NOMO-1 (cell line): ENCODE results near the gene MYO1D.

ENCODE experiments used
- DNase-seq, 2 experiments: peaks; one replicate each; lab custom pipeline; 2025; ENCODE audit not compliant: unreplicated experiment in 2 of 2; lab: John Stamatoyannopoulos, UW

The MYO1D gene

GRCh38 chr17:32784113-32784512 lies 92.8 kb downstream of the MYO1D start:
- no peak for DNase-seq

- DNase-seq: peak; percentile 15 to 78
These were observed 93.3 kb downstream of the MYO1D start for GRCh38 chr17:32783602-32784001.

DNA sequence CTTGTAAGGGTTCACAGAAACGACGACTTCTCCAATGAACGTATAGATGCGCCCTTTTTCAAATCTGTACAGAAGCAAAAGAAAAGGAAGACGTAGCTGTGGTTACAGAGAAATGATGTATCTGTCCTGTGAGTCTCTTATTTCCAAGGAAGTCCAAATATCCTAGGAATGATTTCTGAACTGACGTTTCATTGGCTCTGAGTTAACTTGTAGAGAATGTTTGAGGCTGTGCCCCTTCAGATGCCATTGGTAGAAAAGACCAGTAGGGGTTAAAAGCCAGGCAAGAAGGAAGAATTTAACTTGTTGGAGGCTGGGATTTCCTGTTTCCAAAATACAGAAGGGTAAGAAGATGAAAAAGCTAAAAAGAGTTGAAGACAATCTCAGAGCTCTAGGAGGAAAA lies 96.2 kb downstream of the MYO1D start:
- DNase-seq: no peak

DNA sequence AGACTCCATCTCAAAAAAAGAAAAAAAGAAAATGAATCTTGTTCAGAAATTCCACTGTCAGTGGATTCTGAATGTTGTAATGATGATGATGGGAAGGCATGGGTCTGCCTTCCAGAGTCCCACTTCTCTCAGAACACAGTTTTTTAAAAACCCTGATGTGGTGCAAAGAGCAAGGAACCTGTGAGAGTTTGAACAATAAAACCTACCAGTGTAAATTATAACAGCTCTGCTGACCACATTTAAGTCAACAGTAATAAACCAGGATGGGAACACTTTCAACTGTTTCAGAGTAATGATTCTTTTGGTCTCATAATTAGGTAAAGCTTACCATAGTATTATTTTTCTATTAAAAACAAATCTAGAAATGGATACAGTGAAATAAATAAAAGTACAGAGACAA lies 99.0 kb downstream of the MYO1D start:
- DNase-seq: no peak

DNA sequence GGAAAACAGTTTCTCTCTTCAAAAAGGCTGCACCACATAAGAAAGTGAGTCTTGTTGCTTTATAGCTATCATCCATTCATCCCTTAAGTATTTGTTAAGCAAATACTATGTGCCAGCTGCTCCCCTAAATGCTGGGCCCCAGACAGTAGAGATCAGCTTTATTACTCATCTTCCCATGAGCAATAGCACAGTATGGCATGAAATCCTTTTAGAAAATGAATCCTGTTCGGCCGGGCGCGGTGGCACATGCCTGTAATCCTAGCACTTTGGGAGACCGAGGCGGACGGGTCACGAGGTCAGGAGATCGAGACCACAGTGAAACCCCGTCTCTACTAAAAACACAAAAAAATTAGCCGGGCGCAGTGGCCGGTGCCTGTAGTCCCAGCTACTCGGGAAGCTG lies 99.5 kb downstream of the MYO1D start:
- no peak for DNase-seq

GRCh38 chr17:32774695-32775084 lies 102.2 kb downstream of the MYO1D start:
- DNase-seq: no peak

DNA sequence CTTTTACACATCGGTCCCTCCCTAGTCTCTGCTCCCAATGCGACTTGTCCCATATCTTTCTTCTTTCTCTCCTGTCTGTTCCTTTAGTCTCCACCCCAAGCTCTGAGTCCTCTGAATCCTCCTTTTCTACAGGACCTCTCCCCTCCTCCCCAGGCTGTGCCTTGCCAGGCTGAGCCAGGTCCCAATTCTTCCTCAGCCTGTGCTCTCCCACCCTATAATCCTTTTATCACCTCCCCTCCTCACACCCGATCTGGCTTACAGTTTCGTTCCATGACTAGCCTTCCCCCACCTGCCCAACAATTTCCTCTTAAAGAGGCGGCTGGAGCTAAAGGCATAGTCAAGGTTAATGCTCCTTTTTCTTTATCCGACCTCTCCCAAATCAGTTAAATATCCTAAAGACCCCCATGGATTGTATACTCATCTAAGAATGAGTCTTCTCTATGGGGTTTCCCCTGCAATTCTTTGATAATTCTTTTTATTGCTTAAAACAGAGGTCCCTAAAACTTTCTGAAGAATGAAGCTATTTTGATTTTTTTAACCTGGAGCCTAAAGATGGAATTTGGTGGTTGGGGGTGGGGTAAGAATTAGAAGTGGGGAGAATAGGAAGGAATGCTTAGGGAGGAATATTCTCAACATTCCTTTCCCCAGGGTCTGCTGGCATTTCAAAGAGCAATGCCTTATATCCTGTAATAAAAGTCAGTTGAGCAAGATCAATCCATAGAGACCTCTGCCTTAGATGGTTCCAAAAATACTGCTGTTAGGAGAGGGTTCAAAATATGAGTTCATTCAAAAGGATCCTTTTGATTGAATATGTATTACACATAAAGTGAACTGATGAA lies 102.8 kb downstream of the MYO1D start:
- no peak for DNase-seq

DNA sequence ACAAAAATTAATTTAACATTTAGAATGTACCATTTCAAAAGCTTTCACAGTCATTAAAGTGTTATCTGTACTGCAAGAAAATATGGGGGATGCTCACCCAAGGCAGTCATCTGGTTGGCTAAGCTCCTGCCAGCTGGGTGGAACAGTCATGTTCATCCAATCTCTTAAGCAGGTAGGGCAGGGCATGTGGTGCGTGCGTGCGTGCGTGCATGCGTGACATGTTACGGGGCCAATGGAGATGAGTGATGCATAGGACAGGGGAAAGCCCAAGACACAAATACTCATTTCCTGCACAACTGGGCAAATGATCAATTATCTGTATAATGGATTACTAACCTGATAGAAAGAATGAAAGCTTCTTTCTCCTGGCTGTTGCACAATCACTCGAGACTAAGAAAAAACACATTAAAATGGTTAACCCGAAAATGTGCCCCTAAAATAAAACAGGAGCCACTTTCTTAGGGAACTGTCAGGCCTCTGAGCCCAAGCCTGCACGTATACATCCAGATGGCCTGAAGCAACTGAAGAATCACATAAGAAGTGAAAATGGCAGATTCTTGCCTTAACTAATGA lies 104.4 kb downstream of the MYO1D start:
- no peak for DNase-seq

DNA sequence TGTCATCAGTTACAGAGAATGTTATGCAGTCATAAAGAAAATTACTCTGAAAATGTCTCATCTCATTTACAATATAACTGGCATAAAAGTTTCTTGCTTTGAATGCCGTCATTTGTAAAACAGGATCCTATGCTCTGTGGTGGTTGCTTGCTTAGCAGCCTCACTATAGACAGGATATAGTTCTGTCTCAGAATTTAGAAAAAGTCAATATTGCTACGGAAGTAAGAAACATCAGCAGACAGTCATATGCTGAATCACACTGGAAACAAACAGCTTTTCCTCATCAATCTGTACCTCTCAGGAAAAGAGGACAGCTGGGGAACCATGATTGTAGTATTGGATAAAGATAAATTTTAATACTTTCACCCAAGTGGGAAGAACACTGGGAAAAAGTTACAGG lies 105.5 kb downstream of the MYO1D start:
- no peak for DNase-seq

GRCh38 chr17:32769846-32770245 lies 107.1 kb downstream of the MYO1D start:
- DNase-seq: no peak

DNA sequence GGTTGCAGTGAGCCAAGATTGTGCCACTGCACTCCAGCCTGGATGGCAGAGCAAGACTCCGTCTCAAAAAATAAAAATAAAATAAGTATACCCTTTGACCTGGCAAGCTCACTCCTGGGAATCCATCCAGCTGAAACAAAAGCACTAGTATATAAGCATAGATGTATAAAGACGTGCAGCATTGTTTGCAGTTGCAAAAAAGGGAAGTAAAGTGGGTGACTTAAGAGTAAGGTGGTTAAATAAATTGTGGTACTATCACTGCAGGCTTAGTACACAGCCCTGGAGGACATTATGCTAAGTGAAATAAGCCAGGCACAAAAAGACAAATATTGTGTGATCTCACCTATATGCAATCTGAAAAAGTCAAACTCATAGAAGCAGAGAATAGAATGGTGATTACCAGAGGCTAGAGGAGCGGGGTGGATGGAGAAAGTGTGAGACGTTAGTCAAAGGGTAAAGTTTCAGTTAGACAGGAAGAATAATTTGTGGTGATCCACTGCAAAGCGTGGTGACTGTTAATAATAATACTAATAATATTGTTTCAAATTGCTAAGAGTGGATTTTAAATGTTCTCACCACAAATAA lies 113.0 kb downstream of the MYO1D start:
- peak; percentile 42 to 55 for DNase-seq

- DNase-seq: no peak
These were observed 117.4 kb downstream of the MYO1D start for GRCh38 chr17:32759476-32759875.

DNA sequence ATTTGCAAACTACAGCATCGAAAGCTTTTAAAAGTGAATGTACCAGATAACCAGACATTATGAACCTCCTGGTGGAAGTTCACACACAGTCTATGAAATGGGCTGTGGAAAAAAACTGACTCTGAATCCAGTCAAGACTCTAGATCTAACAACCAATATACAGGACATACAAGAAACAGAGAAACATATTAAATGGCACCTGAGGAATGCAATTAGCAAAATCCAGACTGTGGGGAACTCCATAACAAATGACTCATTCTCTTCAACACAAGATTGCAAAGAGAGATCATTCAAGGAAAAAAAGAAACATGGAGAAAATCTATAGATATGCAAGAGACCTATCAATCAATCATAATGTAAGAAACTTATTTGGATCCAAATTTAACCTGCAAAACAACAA lies 119.0 kb downstream of the MYO1D start:
- no peak for DNase-seq

GRCh38 chr17:32756696-32757095 lies 120.2 kb downstream of the MYO1D start:
- no peak for DNase-seq

- DNase-seq: peak; percentile 54 to 62
These were observed 121.7 kb downstream of the MYO1D start for GRCh38 chr17:32755045-32755805.

DNA sequence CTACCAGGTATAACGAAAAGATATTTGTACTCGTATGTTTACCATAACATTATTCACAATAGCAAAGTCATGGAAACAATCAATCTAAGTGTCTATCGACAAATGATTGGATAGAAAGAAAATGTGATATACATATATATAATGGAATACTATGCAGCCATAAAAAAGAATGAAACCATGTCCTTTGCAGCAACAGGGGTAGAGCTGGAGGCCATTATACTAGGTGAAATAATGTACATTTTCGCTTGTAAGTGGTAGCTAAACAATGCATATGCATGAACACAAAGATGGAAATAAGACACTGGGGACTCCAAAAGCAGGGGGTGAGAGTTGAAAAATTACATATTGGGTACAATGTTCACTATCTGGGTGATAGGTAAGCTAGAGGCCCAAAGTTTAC lies 124.0 kb downstream of the MYO1D start:
- no peak for DNase-seq

GRCh38 chr17:32747856-32748255 lies 129.1 kb downstream of the MYO1D start:
- no peak for DNase-seq

GRCh38 chr17:32746698-32747097 lies 130.2 kb downstream of the MYO1D start:
- DNase-seq: peak; percentile 49 to 51

GRCh38 chr17:32746280-32746679 lies 130.6 kb downstream of the MYO1D start:
- DNase-seq: no peak

GRCh38 chr17:32742681-32743538 lies 134.0 kb downstream of the MYO1D start:
- peak; percentile 4 to 53 for DNase-seq
